Heart right ventricle (tissue), 16 donors: ENCODE measurements around the gene TMPRSS4. TPM values are rescaled to one million over a fixed set of nuclear protein-coding genes. Genes with fewer than 3 reads are reported as not detected.
A peak's percentile ranks its signal among the peaks of the same experiment; 100 is the strongest.

Source experiments
- ATAC-seq, 8 donors: fragments of 200-7000 bp; cut with Tn5 transposase; one replicate each; pipeline ENCODE4 v1.9.1; 2020; ENCODE audit warnings: mild to moderate bottlenecking in 8 of 8, moderate library complexity in 8 of 8, moderate number of reproducible peaks in 1 of 8
- DNase-seq, 2 donors: peaks; one replicate each; pipeline ENCODE4 v3.0.0-alpha.2; 2020
- H3K27ac ChIP-seq, 10 donors: fragments of 200-600 bp; sonication (generic) in 2 of 10; one replicate each; pipeline versions ENCODE4 v1.5.0 to v1.8.0; 2020 to 2022; ENCODE audit warnings: mild to moderate bottlenecking in 3 of 10
- H3K27me3 ChIP-seq, 7 donors: fragments of 200-600 bp; one replicate each; pipeline ENCODE4 v1.8.0; 2021 to 2022; ENCODE audit warnings: mild to moderate bottlenecking in 2 of 7
- H3K36me3 ChIP-seq, 9 donors: fragments of 200-600 bp; sonication (generic) in 1 of 9; one replicate each; pipeline versions ENCODE4 v1.5.0 to v1.8.0; 2020 to 2022; ENCODE audit warnings: mild to moderate bottlenecking in 2 of 9
- H3K4me1 ChIP-seq, 9 donors: fragments of 200-600 bp; sonication (generic) in 1 of 9; one replicate each; pipeline versions ENCODE4 v1.5.0 to v1.8.0; 2020 to 2022; ENCODE audit warnings: mild to moderate bottlenecking in 4 of 9
- H3K4me3 ChIP-seq, 10 donors: fragments of 200-600 bp; sonication (generic) in 2 of 10; one replicate each; pipeline versions ENCODE4 v1.5.0 to v1.8.0; 2020 to 2022; ENCODE audit warnings: mild to moderate bottlenecking in 7 of 10, moderate library complexity in 2 of 10
- H3K9me3 ChIP-seq, 11 donors: fragments of 200-600 bp in 10 of 11; sonication (generic) in 2 of 11; one replicate each; pipeline versions ENCODE4 v1.5.0 to v1.8.0; 2013 to 2022; ENCODE audit warnings: mild to moderate bottlenecking in 2 of 11, control low read depth in 1 of 11, moderate library complexity in 1 of 11
- CTCF ChIP-seq, 9 donors: fragments of 200-600 bp; sonication (generic) in 2 of 9; IDR thresholded peaks; one replicate each; pipeline versions ENCODE4 v1.5.0 to v1.8.0; 2021 to 2022; ENCODE audit warnings: antibody characterized with exemption in 9 of 9, mild to moderate bottlenecking in 5 of 9, moderate library complexity in 1 of 9
- WGBS, 2 donors: extraction: QIAGEN DNeasy Blood & Tissue Kit; methylation state at CpG; one replicate each; pipeline ENCODE4 v1.1.7; 2013; ENCODE audit warnings: inconsistent platforms in 1 of 2; 5-methylcytosine and 5-hydroxymethylcytosine counted together
- intact Hi-C, 10 donors: fragments of 100-400 bp; cut with DNase I; formaldehyde crosslinking; loops; one replicate each; pipeline versions ENCODE4 v1.11.1 to v1.14.2; 2022
- polyA plus RNA-seq, 2 donors: library from polyadenylated mRNA; stranded (reverse); fragments of 200-250 nt; gene quantifications; one replicate each; pipeline ENCODE4 v1.2.3, GENCODE V29; 2013
- total RNA-seq, 10 donors: library from RNA; stranded (reverse); fragmentation: NEBNext Ultra II Directional in 3 of 10; extraction: Animal tissue kit (Norgen Biotek cat#: 25700) in 3 of 10; gene quantifications; one replicate each; pipeline versions ENCODE4 v1.2.1 to v1.2.4, GENCODE V29; 2021 to 2023
- donor health status: Arrhythmogenic right ventricular cardiomyopathy.
- donor health status: ischemic (EF 13 %, LVEDD 7.1; RV severe dilation, severe dysfunction).
- donor health status: healthy with polysubstance abuse.
- donor health status: DM: no; HTN: yes; CAD: no.
- donor health status: DM: no; HTN: no; CAD: no.
- donor health status: ischemic (EF 25% LVEDD 6.9; RV normal size, moderate dysfunction).
- donor health status: ischemic (EF 25% LVEDD 5.7; RV mildly dilated, moderate dysfunction).
- donor health status: healthy.
- donor health status: DM: yes; HTN: yes; CAD: no.
- donor health status: Ischemic cardiomyopathy.
- donor health status: ischemic (EF 35%, LVEDD 5.7; RV mildly dilated, moderate dysfunction).
- donor health status: nonischemic (EF 11% LVEDD 7.7; RV severe dilation, severe dysfunction).
- donor health status: DM: yes; HTN: yes; CAD: no.
- donor health status: PGD.
- donor health status: ischemic (EF 29% LVEDD 5.4; RV normal size, mild dysfunction).
- donor health status: nonischemic (EF 23%, LVEDD 6.1; RV moderate dilation, normal function).

TMPRSS4 gene
- total and polyA plus RNA-seq, 12 donors: 0.34 to 1.4 (median 0.84) TPM; not detected in 8

DNA sequence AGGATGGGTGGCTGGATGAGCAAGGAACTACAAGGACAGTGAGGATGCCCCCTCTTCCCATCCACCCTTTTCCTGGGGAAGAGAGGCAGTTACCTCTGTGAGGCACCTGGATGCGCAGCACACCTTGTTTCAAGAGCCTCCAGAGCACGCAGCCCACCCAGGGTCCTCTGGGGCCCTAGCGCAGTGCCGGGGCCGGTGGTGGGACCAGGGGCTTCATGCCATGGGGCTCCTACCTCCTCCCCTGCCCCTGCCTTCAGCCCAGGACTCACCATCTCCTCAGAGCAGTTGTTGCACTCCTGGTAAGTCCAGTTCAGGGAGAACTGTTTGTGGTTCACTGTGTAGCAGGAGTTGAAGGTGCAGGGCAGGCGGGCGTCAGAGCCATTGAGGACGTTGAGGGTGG lies 91.4 kb downstream of the TMPRSS4 start:
- H3K4me1 ChIP-seq: peaks cover 10 to 44% (median 22%) of the 10 kb centered on the region in 9 donors
- DNase-seq (no peak), ATAC-seq (no peak)
- intact Hi-C loops: no loop called here
- peaks cover 0 to 3% (median 0%) of the 10 kb centered on the region in 7 donors for H3K27me3 ChIP-seq
- no peak overlapping the region for H3K4me3 ChIP-seq
- H3K9me3 ChIP-seq: no peaks in the 10 kb centered on the region
- 88 to 89% methylated on average over 8 of the region's 8 CpGs for WGBS, 2 donors
- TF ChIP-seq CTCF (IDR thresholded peaks at IDR 0.05): no peak
- no peak overlapping the region for H3K27ac ChIP-seq
- peaks cover 0 to 6% (median 0%) of the 10 kb centered on the region in 9 donors for H3K36me3 ChIP-seq

DNA sequence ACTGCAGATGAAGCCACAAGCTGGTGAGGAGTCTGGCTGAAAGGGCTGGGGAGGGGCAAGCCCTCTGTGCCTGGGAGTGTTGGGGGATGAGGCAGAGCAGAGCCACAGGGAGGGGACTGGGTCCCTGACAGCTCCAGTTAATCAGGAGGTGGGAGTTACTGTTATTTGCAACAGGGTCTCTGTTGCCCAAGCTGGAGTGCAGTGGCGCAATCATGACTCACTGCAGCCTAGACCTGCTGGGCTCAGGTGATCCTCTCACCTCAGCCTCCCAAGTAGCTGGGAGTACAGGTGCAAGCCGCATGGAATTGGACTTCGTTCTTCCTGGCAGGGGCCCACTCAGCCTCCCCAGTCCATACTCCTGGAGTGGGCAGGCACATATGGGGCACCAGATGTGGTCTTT lies 91.9 kb downstream of the TMPRSS4 start:
- intact Hi-C loops: no loop called here
- WGBS, 2 donors: 86 to 87% methylated on average over 3 of the region's 3 CpGs
- H3K4me1 ChIP-seq: peaks cover 10 to 47% (median 22%) of the 10 kb centered on the region in 9 donors
- DNase-seq: no peak
- no peak for TF ChIP-seq CTCF (IDR thresholded peaks at IDR 0.05)
- H3K4me3 ChIP-seq: no peak overlapping the region
- H3K27ac ChIP-seq: no peak overlapping the region
- ATAC-seq: no peak
- peaks cover 0 to 6% (median 0%) of the 10 kb centered on the region in 9 donors for H3K36me3 ChIP-seq
- peaks cover 0 to 3% (median 0%) of the 10 kb centered on the region in 7 donors for H3K27me3 ChIP-seq
- H3K9me3 ChIP-seq: no peaks in the 10 kb centered on the region

DNA sequence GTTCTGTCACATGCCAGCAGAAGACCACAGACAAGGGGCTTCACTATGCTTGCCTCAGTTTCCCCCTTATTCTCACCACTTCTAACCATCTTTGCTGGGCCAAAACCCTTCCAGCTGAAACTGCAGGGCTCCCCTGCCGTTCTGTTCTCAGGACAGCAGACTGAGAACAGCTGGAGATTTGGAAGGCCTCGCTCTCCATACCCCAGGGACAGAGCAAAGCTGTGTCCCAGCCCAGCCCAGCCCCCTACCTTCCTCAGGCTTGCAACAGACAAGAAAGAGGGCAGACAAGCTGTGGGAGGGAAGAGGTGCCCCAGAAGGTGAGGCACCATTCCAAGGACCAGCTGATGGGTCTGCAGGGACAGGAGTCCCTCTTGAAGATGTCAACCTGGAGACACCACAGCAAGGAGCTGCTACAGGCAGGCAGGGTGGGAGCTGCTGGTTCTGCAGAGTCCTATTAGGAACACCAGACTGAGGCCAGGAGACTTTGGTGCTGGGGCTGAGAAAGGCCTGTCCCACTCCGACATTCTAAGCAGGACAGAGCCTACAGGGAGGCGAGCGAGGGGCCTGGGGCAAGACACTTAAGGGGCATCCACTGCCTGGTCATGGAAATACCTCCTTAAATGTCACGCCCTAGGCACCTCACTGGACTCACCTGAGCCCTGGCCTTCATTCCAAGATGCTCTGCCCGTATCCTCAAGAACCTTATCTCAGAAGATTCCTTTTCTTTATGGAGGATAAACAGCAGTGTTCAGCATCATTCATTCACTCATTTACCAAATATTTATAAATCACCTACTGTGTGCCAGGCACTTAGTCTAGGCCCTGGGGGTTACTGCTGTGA lies 92.6 kb downstream of the TMPRSS4 start:
- Histone ChIP-seq H3K36me3 (peaks cover 0 to 6% (median 0%) of the 10 kb centered on the region in 9 donors), H3K27ac (peak overlapping the region in 1 of 10 donors; percentile 35), H3K4me3 (no peak overlapping the region), H3K9me3 (no peaks in the 10 kb centered on the region), H3K4me1 (peaks cover 10 to 53% (median 24%) of the 10 kb centered on the region in 9 donors), H3K27me3 (peaks cover 0 to 3% (median 0%) of the 10 kb centered on the region in 7 donors)
- ATAC-seq: peak in 3 of 8 donors; percentile 22 to 64 (median 35)
- no peak for TF ChIP-seq CTCF (IDR thresholded peaks at IDR 0.05)
- peak in 1 of 2 donors; percentile 43 for DNase-seq
- WGBS, 2 donors: 76 to 85% methylated on average over 7 of the region's 7 CpGs
- intact Hi-C loops: loop anchor here in 5 of 10 donors (2.0 kb wide), 2 partner anchors 23 to 25 kb away; no protein-coding TSS in a partner anchor

- intact Hi-C loops: loop anchor here in 5 of 10 donors (2.0 kb wide), 2 partner anchors 23 to 25 kb away; no protein-coding TSS in a partner anchor
- no peaks in the 10 kb centered on the region for H3K9me3 ChIP-seq
- H3K4me1 ChIP-seq: peaks cover 10 to 54% (median 24%) of the 10 kb centered on the region in 9 donors
- H3K36me3 ChIP-seq: peaks cover 0 to 6% (median 0%) of the 10 kb centered on the region in 9 donors
- H3K4me3 ChIP-seq: no peak overlapping the region
- TF ChIP-seq CTCF (IDR thresholded peaks at IDR 0.05): no peak
- whole genome bisulfite sequencing, 2 donors: 76 to 77% methylated on average over 9 of the region's 9 CpGs
- no peak overlapping the region for H3K27ac ChIP-seq
- ATAC-seq (no peak), DNase-seq (no peak)
- peaks cover 0 to 3% (median 0%) of the 10 kb centered on the region in 7 donors for H3K27me3 ChIP-seq
Measured at GRCh38 chr11:118170231-118170630, 93.4 kb downstream of the TMPRSS4 start.
